C4-2B (cell line): ENCODE data around the gene ST6GALNAC2.

Experiments used
- ZFX ChIP-seq: fragments of 450-650 bp; IDR thresholded peaks from 2 replicates; pipeline ENCODE4 v1.6.1; 2017
- TF ChIP-seq, protein P1 (sequence below): fragments of 450-650 bp; conservative IDR thresholded peaks from 2 replicates; pipeline ENCODE4 v1.5.1; 2017; ENCODE audit warnings: mild to moderate bottlenecking

DNA sequence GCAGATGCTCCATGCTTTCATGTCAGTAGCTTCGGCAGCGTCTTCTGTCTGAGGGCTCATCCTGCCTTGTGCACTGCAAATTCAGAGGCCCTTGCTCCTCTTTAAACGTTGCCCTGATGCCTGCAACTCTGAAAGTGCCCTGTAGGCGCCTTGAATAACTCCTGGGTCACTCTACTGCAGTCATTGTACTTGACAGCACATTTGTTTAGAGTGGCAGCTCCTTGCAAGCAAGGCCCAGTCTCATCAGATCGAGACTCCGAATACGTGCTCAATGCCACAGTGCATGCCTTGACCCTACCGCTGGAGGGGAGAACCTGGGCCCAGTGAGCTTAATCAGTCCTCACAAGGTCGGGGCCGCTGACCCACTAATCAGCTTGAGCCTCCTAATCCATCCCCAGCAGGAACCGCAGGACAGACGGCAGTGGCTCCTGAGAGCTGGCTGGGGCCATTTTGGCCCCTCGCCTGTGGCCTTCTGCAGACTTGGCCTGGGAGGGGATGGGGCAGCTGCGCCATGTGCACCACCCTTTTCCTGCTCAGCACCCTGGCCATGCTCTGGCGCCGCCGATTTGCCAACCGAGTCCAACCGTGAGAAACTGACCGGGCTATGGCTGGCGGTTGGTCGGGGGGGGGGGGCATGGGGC, 45.9 kb downstream of the ST6GALNAC2 start, which contains the start of gene PRCD:
- TF ChIP-seq, protein P1, sequence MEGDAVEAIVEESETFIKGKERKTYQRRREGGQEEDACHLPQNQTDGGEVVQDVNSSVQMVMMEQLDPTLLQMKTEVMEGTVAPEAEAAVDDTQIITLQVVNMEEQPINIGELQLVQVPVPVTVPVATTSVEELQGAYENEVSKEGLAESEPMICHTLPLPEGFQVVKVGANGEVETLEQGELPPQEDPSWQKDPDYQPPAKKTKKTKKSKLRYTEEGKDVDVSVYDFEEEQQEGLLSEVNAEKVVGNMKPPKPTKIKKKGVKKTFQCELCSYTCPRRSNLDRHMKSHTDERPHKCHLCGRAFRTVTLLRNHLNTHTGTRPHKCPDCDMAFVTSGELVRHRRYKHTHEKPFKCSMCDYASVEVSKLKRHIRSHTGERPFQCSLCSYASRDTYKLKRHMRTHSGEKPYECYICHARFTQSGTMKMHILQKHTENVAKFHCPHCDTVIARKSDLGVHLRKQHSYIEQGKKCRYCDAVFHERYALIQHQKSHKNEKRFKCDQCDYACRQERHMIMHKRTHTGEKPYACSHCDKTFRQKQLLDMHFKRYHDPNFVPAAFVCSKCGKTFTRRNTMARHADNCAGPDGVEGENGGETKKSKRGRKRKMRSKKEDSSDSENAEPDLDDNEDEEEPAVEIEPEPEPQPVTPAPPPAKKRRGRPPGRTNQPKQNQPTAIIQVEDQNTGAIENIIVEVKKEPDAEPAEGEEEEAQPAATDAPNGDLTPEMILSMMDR, result no peak
- no peak for TF ChIP-seq ZFX
